ENCODE data around the gene MRPS27.
A peak's percentile ranks its signal among the peaks of the same experiment; 100 is the strongest.

MRPS27 gene

GRCh38 chr5:72364171-72364570 is 44.1 kb upstream of the MRPS27 start:
- in situ Hi-C loops (cut with MboI; ENCODE audit: low sequenced_read_pairs, unreplicated experiment): loop anchor here (25.0 kb wide), 1 partner anchor 448 kb away; the partner anchor contains the start of gene TNPO1
- no peak for DNase-seq (ENCODE audit: low spot score)
- TF ChIP-seq, protein P1, sequence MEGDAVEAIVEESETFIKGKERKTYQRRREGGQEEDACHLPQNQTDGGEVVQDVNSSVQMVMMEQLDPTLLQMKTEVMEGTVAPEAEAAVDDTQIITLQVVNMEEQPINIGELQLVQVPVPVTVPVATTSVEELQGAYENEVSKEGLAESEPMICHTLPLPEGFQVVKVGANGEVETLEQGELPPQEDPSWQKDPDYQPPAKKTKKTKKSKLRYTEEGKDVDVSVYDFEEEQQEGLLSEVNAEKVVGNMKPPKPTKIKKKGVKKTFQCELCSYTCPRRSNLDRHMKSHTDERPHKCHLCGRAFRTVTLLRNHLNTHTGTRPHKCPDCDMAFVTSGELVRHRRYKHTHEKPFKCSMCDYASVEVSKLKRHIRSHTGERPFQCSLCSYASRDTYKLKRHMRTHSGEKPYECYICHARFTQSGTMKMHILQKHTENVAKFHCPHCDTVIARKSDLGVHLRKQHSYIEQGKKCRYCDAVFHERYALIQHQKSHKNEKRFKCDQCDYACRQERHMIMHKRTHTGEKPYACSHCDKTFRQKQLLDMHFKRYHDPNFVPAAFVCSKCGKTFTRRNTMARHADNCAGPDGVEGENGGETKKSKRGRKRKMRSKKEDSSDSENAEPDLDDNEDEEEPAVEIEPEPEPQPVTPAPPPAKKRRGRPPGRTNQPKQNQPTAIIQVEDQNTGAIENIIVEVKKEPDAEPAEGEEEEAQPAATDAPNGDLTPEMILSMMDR (IDR thresholded peaks at IDR 0.05; ENCODE audit: borderline replicate concordance, control extremely low read depth, extremely low read depth, insufficient read depth, missing control alignments): no peak

- in situ Hi-C loops (cut with MboI; ENCODE audit: low sequenced_read_pairs, unreplicated experiment): loop anchor here (25.0 kb wide), 1 partner anchor 449 kb away; the partner anchor contains the start of gene TNPO1
- TF ChIP-seq, protein P1 (IDR thresholded peaks at IDR 0.05; ENCODE audit: borderline replicate concordance, control extremely low read depth, extremely low read depth, insufficient read depth, missing control alignments): no peak
- DNase-seq (ENCODE audit: low spot score): no peak
Observed at GRCh38 chr5:72363166-72363802, 43.2 kb upstream of the MRPS27 start.

DNA sequence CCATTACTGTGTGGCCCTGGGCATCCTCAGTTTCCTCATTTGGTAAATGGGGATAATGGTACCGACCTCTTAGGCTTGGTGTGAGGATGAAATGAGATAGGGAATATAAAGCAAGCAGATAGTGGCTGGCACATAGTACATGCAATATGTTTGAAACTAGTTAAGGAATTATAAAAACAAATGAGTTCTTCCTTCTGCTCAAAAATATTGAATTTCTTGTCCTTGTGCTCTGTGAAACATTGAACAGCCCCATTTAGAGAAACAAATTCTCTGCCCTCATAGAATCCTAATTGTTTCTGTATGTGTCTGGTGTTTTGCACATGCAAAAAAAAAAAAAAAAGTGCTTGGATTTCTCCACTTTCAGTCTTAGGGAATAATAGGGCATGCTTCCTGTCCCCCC is 39.8 kb upstream of the MRPS27 start:
- in situ Hi-C loops (cut with MboI; ENCODE audit: low sequenced_read_pairs, unreplicated experiment): loop anchor here (25.0 kb wide), 1 partner anchor 452 kb away; the partner anchor contains the start of gene TNPO1
- DNase-seq (ENCODE audit: low spot score): no peak
- TF ChIP-seq, protein P1 (IDR thresholded peaks at IDR 0.05; ENCODE audit: borderline replicate concordance, control extremely low read depth, extremely low read depth, insufficient read depth, missing control alignments): no peak

- no peak for DNase-seq (ENCODE audit: low spot score)
- in situ Hi-C loops (cut with MboI; ENCODE audit: low sequenced_read_pairs, unreplicated experiment): loop anchor here (25.0 kb wide), 1 partner anchor 453 kb away; the partner anchor contains the start of gene TNPO1
- TF ChIP-seq, protein P1 (IDR thresholded peaks at IDR 0.05; ENCODE audit: borderline replicate concordance, control extremely low read depth, extremely low read depth, insufficient read depth, missing control alignments): no peak
Observed at GRCh38 chr5:72358925-72359324, 38.9 kb upstream of the MRPS27 start.

DNA sequence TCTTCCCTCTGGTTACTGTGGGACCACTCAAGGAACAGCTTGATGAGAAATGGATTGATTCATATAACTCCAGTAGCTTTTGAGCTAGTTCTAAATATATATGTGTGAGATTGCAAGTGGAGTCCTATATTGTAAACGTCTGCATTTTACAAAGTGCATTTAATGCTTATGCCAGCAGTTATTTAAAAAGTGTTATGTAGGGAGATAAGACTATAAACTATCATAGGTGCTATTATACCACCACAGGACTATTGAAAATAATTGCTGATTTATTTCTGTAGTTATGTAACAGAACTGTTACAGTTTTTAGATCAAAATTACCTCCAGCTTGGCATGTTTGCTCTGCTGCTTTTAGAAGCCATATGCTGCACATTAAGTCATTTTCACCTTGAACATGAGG is 36.3 kb upstream of the MRPS27 start:
- DNase-seq (ENCODE audit: low spot score): no peak
- in situ Hi-C loops (cut with MboI; ENCODE audit: low sequenced_read_pairs, unreplicated experiment): loop anchor here (25.0 kb wide), 1 partner anchor 456 kb away; the partner anchor contains the start of gene TNPO1
- TF ChIP-seq, protein P1 (IDR thresholded peaks at IDR 0.05; ENCODE audit: borderline replicate concordance, control extremely low read depth, extremely low read depth, insufficient read depth, missing control alignments): no peak

DNA sequence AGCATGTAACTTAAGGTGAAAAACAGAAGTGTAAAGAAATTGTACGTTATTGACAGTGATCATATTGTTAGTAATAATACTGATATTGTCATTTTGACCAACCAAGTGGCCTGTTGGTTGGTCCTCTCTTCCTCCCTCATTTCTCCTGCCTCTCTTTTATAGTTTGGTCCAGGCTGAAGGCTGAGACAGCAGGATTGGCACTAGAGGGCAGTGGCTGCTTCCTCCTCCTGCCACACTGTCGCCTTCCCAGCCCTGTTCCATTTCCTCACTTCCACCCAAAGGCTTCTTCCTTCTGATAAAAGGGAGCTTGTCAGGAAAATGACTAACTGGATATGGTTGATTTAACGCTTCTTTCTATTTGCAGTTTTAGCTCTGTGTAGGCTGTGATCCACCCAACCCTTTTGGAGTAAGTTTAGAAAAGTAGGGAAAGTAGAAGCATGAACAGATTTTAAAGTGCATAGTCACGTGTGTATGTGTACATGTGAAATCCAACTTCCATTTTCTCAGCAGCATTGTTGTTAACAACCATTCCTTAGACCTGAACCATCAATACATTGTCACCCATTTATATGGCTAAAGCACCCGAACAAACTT is 35.8 kb upstream of the MRPS27 start:
- TF ChIP-seq, protein P1 (IDR thresholded peaks at IDR 0.05; ENCODE audit: borderline replicate concordance, control extremely low read depth, extremely low read depth, insufficient read depth, missing control alignments): peak; percentile 34

More for the DNA sequence above, 35.8 kb upstream of the MRPS27 start:
- in situ Hi-C loops (cut with MboI; ENCODE audit: low sequenced_read_pairs, unreplicated experiment): loop anchor here (25.0 kb wide), 1 partner anchor 456 kb away; the partner anchor contains the start of gene TNPO1
- no peak for DNase-seq (ENCODE audit: low spot score)

Measured in GM13976 (cell line).